GM23338 (cell line): ENCODE measurements around the gene STRIT1. TPM values are rescaled to one million over a fixed set of nuclear protein-coding genes. Genes with fewer than 3 reads are reported as not detected.

Experiments used
- ATAC-seq: fragments of 200-7000 bp; cut with Tn5 transposase; 3 replicates; pipeline ENCODE4 v1.9.1; 2020
- DNase-seq: peaks from one replicate; pipeline ENCODE4 v3.0.0-alpha.2; 2015; ENCODE audit warnings: low spot score
- H2AFZ ChIP-seq: fragments of 200-600 bp; sonication (generic); 2 replicates; pipeline ENCODE4 v1.8.0; 2016; ENCODE audit warnings: antibody characterized with exemption, mild to moderate bottlenecking, moderate library complexity
- H3F3A ChIP-seq: fragments of 200-600 bp; sonication (generic); replicated peaks from 2 replicates; pipeline ENCODE4 v1.8.0; 2017; ENCODE audit warnings: antibody characterized with exemption, mixed run types, low read depth
- H3K27ac ChIP-seq: fragments of 200-600 bp; sonication (generic); 2 replicates; pipeline ENCODE4 v1.6.1; 2016; ENCODE audit warnings: low read depth
- H3K27me3 ChIP-seq: fragments of 200-600 bp; sonication (generic); 2 replicates; pipeline ENCODE4 v1.8.0; 2016; ENCODE audit warnings: mild to moderate bottlenecking, mixed run types, moderate library complexity; ENCODE audit not compliant: insufficient read depth
- H3K36me3 ChIP-seq: fragments of 200-600 bp; sonication (generic); 2 replicates; pipeline ENCODE4 v1.8.0; 2016; ENCODE audit warnings: mild to moderate bottlenecking; ENCODE audit not compliant: insufficient read depth
- H3K4me1 ChIP-seq: fragments of 200-600 bp; sonication (generic); 2 replicates; pipeline ENCODE4 v1.8.0; 2016; ENCODE audit warnings: mild to moderate bottlenecking, moderate library complexity; ENCODE audit not compliant: insufficient read depth
- H3K4me2 ChIP-seq: fragments of 200-600 bp; sonication (generic); 2 replicates; pipeline ENCODE4 v1.7.1; 2017; ENCODE audit warnings: mixed run types
- H3K4me3 ChIP-seq: fragments of 200-600 bp; sonication (generic); 2 replicates; pipeline ENCODE4 v1.6.1; 2016; ENCODE audit warnings: mixed run types
- H3K79me2 ChIP-seq: fragments of 200-600 bp; sonication (generic); replicated peaks from 2 replicates; pipeline ENCODE4 v1.8.0; 2017; ENCODE audit warnings: mild to moderate bottlenecking; ENCODE audit not compliant: insufficient read depth
- H3K9me2 ChIP-seq: fragments of 200-600 bp; sonication (generic); 2 replicates; pipeline ENCODE4 v1.8.0; 2017; ENCODE audit not compliant: insufficient read depth
- H4K20me1 ChIP-seq: fragments of 200-600 bp; sonication (generic); replicated peaks from 2 replicates; pipeline ENCODE4 v1.8.0; 2017; ENCODE audit warnings: mild to moderate bottlenecking; ENCODE audit not compliant: insufficient read depth
- H3K27ac Mint-ChIP-seq: 2 replicates; pipeline ENCODE4 v1.8.0; 2020; ENCODE audit warnings: inconsistent platforms, mild to moderate bottlenecking, moderate library complexity, mixed read lengths
- H3K27me3 Mint-ChIP-seq: 3 replicates; pipeline ENCODE4 v1.8.0; 2022; ENCODE audit warnings: low read depth, mild to moderate bottlenecking, moderate library complexity, mixed read lengths, inconsistent platforms; ENCODE audit not compliant: insufficient read depth, poor library complexity
- H3K36me3 Mint-ChIP-seq: 3 replicates; pipeline ENCODE4 v1.8.0; 2021; ENCODE audit warnings: low read depth, mild to moderate bottlenecking, inconsistent platforms, moderate library complexity, mixed read lengths
- H3K4me1 Mint-ChIP-seq: 3 replicates; pipeline ENCODE4 v1.8.0; 2020; ENCODE audit warnings: mild to moderate bottlenecking, inconsistent platforms, mixed read lengths
- H3K4me3 Mint-ChIP-seq: 3 replicates; pipeline ENCODE4 v1.8.0; 2021; ENCODE audit warnings: moderate library complexity, mild to moderate bottlenecking, inconsistent platforms, mixed read lengths
- H3K9me3 Mint-ChIP-seq: 3 replicates; pipeline ENCODE4 v1.8.0; 2020; ENCODE audit warnings: moderate library complexity, mild to moderate bottlenecking, inconsistent platforms, mixed read lengths
- CTCF ChIP-seq, 2 experiments: fragments of 200-600 bp in 1 of 2; sonication (generic) in 1 of 2; conservative IDR thresholded peaks; 2 replicates each; pipeline versions ENCODE4 v1.5.1 to v1.6.1; 2016 to 2017; ENCODE audit warnings: antibody characterized with exemption in 2 of 2, low read depth in 2 of 2, mild to moderate bottlenecking in 2 of 2, moderate library complexity in 1 of 2
- polyA plus RNA-seq: library from polyadenylated mRNA; unstranded; fragments of >200 nt; fragmentation: Nextera tagmentation; extraction: Ambion mirVana; gene quantifications from 2 replicates; pipeline ENCODE4 v1.2.1, GENCODE V29; 2016
- total RNA-seq: library from RNA; depleted of rRNA; stranded (reverse); fragments of >200 nt; shearing (Covaris generic); gene quantifications from 2 replicates; pipeline ENCODE4 v1.2.3, GENCODE V29; 2014
- TF ChIP-seq, protein P1 (sequence below): fragments of 250-450 bp; sonication (Bioruptor Pico); IDR thresholded peaks from 2 replicates; pipeline ENCODE4 v1.5.0; 2020; ENCODE audit warnings: mild to moderate bottlenecking, moderate library complexity

Gene STRIT1
- total and polyA plus RNA-seq, 2 experiments from 2014 or later, result 1.5 to 1.6 TPM

DNA sequence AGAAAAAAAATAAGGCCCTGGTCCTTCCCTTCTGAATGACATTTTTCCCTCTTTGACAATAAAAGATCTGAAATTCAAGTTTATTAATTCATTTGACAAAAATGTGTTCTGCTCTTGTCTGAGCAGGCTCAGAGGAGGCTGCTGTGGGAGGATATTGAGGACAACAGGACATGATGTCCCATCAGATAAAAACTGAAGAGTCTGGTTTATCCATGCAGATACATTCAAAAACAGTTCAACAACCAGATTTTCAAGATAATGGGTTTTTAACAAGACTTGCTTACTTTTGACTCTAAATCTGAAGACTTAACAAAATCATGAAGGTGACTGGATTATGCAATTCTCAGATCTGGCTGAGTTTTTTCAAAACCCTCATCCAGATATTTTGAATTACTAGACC lies 36.9 kb upstream of the STRIT1 start:
- no peak overlapping the region for H3K4me3 Mint-ChIP-seq
- H3K4me3 ChIP-seq, result no peak overlapping the region
- no peak for ATAC-seq

More for the DNA sequence above, 36.9 kb upstream of the STRIT1 start:
- Mint-ChIP-seq H3K27ac (no peak overlapping the region), H3K36me3 (no peaks in the 10 kb centered on the region), H3K27me3 (no peaks in the 10 kb centered on the region), H3K4me1 (peaks cover 8% of the 10 kb centered on the region), H3K9me3 (no peaks in the 10 kb centered on the region)
- H3K27ac ChIP-seq, result no peak overlapping the region
- H3K9me2 ChIP-seq, result no peaks in the 10 kb centered on the region
- H3F3A ChIP-seq, result no peaks in the 10 kb centered on the region
- no peaks in the 10 kb centered on the region for H3K36me3 ChIP-seq
- no peaks in the 10 kb centered on the region for H3K79me2 ChIP-seq
- no peak overlapping the region for H3K4me2 ChIP-seq
- H2AFZ ChIP-seq, result no peak overlapping the region
- H3K27me3 ChIP-seq, result no peaks in the 10 kb centered on the region
- H4K20me1 ChIP-seq, result no peaks in the 10 kb centered on the region
- H3K4me1 ChIP-seq, result no peaks in the 10 kb centered on the region; the same call in none of the 2 replicates
- DNase-seq, result no peak
- TF ChIP-seq CTCF (conservative IDR thresholded peaks at IDR 0.05; ENCODE audit: low read depth in 2 of 2), result no peak
- TF ChIP-seq, protein P1, sequence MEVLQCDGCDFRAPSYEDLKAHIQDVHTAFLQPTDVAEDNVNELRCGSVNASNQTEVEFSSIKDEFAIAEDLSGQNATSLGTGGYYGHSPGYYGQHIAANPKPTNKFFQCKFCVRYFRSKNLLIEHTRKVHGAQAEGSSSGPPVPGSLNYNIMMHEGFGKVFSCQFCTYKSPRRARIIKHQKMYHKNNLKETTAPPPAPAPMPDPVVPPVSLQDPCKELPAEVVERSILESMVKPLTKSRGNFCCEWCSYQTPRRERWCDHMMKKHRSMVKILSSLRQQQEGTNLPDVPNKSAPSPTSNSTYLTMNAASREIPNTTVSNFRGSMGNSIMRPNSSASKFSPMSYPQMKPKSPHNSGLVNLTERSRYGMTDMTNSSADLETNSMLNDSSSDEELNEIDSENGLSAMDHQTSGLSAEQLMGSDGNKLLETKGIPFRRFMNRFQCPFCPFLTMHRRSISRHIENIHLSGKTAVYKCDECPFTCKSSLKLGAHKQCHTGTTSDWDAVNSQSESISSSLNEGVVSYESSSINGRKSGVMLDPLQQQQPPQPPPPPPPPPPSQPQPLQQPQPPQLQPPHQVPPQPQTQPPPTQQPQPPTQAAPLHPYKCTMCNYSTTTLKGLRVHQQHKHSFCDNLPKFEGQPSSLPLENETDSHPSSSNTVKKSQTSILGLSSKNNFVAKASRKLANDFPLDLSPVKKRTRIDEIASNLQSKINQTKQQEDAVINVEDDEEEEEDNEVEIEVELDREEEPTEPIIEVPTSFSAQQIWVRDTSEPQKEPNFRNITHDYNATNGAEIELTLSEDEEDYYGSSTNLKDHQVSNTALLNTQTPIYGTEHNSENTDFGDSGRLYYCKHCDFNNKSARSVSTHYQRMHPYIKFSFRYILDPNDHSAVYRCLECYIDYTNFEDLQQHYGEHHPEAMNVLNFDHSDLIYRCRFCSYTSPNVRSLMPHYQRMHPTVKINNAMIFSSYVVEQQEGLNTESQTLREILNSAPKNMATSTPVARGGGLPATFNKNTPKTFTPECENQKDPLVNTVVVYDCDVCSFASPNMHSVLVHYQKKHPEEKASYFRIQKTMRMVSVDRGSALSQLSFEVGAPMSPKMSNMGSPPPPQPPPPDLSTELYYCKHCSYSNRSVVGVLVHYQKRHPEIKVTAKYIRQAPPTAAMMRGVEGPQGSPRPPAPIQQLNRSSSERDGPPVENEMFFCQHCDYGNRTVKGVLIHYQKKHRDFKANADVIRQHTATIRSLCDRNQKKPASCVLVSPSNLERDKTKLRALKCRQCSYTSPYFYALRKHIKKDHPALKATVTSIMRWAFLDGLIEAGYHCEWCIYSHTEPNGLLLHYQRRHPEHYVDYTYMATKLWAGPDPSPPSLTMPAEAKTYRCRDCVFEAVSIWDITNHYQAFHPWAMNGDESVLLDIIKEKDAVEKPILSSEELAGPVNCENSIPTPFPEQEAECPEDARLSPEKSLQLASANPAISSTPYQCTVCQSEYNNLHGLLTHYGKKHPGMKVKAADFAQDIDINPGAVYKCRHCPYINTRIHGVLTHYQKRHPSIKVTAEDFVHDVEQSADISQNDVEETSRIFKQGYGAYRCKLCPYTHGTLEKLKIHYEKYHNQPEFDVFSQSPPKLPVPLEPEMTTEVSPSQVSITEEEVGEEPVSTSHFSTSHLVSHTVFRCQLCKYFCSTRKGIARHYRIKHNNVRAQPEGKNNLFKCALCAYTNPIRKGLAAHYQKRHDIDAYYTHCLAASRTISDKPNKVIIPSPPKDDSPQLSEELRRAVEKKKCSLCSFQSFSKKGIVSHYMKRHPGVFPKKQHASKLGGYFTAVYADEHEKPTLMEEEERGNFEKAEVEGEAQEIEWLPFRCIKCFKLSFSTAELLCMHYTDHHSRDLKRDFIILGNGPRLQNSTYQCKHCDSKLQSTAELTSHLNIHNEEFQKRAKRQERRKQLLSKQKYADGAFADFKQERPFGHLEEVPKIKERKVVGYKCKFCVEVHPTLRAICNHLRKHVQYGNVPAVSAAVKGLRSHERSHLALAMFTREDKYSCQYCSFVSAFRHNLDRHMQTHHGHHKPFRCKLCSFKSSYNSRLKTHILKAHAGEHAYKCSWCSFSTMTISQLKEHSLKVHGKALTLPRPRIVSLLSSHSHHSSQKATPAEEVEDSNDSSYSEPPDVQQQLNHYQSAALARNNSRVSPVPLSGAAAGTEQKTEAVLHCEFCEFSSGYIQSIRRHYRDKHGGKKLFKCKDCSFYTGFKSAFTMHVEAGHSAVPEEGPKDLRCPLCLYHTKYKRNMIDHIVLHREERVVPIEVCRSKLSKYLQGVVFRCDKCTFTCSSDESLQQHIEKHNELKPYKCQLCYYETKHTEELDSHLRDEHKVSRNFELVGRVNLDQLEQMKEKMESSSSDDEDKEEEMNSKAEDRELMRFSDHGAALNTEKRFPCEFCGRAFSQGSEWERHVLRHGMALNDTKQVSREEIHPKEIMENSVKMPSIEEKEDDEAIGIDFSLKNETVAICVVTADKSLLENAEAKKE, result no peak
